Caco-2 (cell line): ENCODE results near the gene PRMT2. TPM values are rescaled to one million over a fixed set of nuclear protein-coding genes. Genes with fewer than 3 reads are reported as not detected.

Source experiments
- Bru-seq: library from RNA; stranded (reverse); fragments of 400-500 nt; gene quantifications from one replicate; lab custom pipeline; 2021; lab: Mats Ljungman, UMichigan
- BruChase-seq, 2 experiments: library from RNA; stranded (reverse); fragments of 400-500 nt; gene quantifications; one replicate each; lab custom pipeline; 2021; lab: Mats Ljungman, UMichigan
- BruUV-seq: library from RNA; stranded (reverse); fragments of 400-500 nt; replicated peaks from 2 replicates; lab custom pipeline; 2021; lab: Mats Ljungman, UMichigan
- CTCF ChIA-PET: fragments of 300-600 bp; sonication (Branson Sonifier 250); formaldehyde crosslinking; loops from one replicate; lab custom pipeline; 2022; ENCODE audit warnings: antibody characterized with exemption; lab: Charles Lee
- POLR2A ChIA-PET: fragments of 300-600 bp; sonication (Branson Sonifier 250); formaldehyde crosslinking; loops from one replicate; lab custom pipeline; 2022; ENCODE audit warnings: antibody characterized with exemption; lab: Charles Lee
- DNase-seq, 2 experiments: peaks; one replicate each; pipeline versions ENCODE4 v3.0.0 to v3.0.0-alpha.2; 2020 to 2022
- H3K27me3 ChIP-seq: replicated peaks from 2 replicates; pipeline ENCODE4 v1.6.0; 2011; ENCODE audit warnings: low read length; ENCODE audit not compliant: control insufficient read depth, insufficient read depth
- H3K36me3 ChIP-seq: 2 replicates; pipeline ENCODE4 v1.5.1; 2011; ENCODE audit warnings: low read length; ENCODE audit not compliant: control insufficient read depth, insufficient read depth
- H3K4me1 ChIP-seq: fragments of 250-450 bp; sonication (Bioruptor Pico); 2 replicates; pipeline ENCODE4 v1.5.1; 2020; ENCODE audit warnings: mild to moderate bottlenecking
- H3K4me3 ChIP-seq: 2 replicates; pipeline ENCODE4 v1.5.1; 2011; ENCODE audit warnings: low read depth, mild to moderate bottlenecking, control low read depth, low read length
- H3K9me3 ChIP-seq: fragments of 250-450 bp; sonication (Bioruptor Pico); 2 replicates; pipeline ENCODE4 v1.5.1; 2020; ENCODE audit warnings: mild to moderate bottlenecking, moderate library complexity
- H3K27ac Mint-ChIP-seq: one replicate; pipeline ENCODE4 v1.8.0; 2022; ENCODE audit warnings: mixed read lengths; ENCODE audit not compliant: unreplicated experiment
- H3K27me3 Mint-ChIP-seq: one replicate; pipeline ENCODE4 v1.8.0; 2022; ENCODE audit warnings: mixed read lengths; ENCODE audit not compliant: insufficient read depth, unreplicated experiment
- H3K36me3 Mint-ChIP-seq: one replicate; pipeline ENCODE4 v1.8.0; 2022; ENCODE audit warnings: mild to moderate bottlenecking, mixed read lengths; ENCODE audit not compliant: insufficient read depth, unreplicated experiment
- H3K4me1 Mint-ChIP-seq: one replicate; pipeline ENCODE4 v1.8.0; 2022; ENCODE audit warnings: low read depth, mixed read lengths; ENCODE audit not compliant: unreplicated experiment
- H3K4me3 Mint-ChIP-seq: one replicate; pipeline ENCODE4 v1.8.0; 2022; ENCODE audit warnings: mild to moderate bottlenecking, moderate library complexity, mixed read lengths; ENCODE audit not compliant: unreplicated experiment
- H3K9me3 Mint-ChIP-seq: one replicate; pipeline ENCODE4 v1.8.0; 2022; ENCODE audit warnings: mixed read lengths; ENCODE audit not compliant: unreplicated experiment
- intact Hi-C: fragments of 100-400 bp; cut with micrococcal nuclease; formaldehyde crosslinking; loops from one replicate; pipeline ENCODE4 v1.10.0; 2022; ENCODE audit not compliant: unreplicated experiment
- long read RNA-seq: library from polyadenylated mRNA; stranded (forward); transcript quantifications from one replicate; pipeline ENCODE4 v2.0.0, GENCODE V29; 2022
- total RNA-seq: library from RNA; stranded (reverse); gene quantifications from 2 replicates; pipeline ENCODE4 v1.2.3, GENCODE V29; 2022
- TF ChIP-seq, protein P1 (sequence below), 2 experiments: fragments of 200-600 bp in 1 of 2; IDR thresholded peaks; 1 replicate in 1 of 2; 2 replicates in 1 of 2; pipeline versions ENCODE4 v1.5.1 to v1.8.0; 2011 to 2022; ENCODE audit warnings: antibody characterized with exemption in 1 of 2, control low read depth in 1 of 2, inconsistent platforms in 1 of 2, low read depth in 1 of 2, low read length in 1 of 2, mild to moderate bottlenecking in 1 of 2, moderate library complexity in 1 of 2; ENCODE audit not compliant: insufficient read depth in 1 of 2, severe bottlenecking in 1 of 2, unreplicated experiment in 1 of 2

The PRMT2 gene
- total RNA-seq (56.2 and 60.6 TPM in 2 replicates), Bru-seq, nascent RNA (percentile 75 among the genes with signal in this experiment), BruChase-seq, experiment 1, labeled RNA remaining after a 2-hour chase (percentile 83 among the genes with signal in this experiment), BruChase-seq, experiment 2, labeled RNA remaining after a 6-hour chase (percentile 80 among the genes with signal in this experiment)
- long read RNA-seq, transcript PRMT2-206 (11 exons, 2,131 nt): minor isoform, 33 of 211 reads
- long read RNA-seq, transcript PRMT2-203 (12 exons, 2,688 nt): minor isoform, 13 of 211 reads
- long read RNA-seq, transcript PRMT2-204 (6 exons, 954 nt): major isoform, 43 of 211 reads
- long read RNA-seq, partial matches to known transcripts: 68 of 211 reads
- long read RNA-seq, other reads (novel, unspliced or antisense): 49 of 211 reads

DNA sequence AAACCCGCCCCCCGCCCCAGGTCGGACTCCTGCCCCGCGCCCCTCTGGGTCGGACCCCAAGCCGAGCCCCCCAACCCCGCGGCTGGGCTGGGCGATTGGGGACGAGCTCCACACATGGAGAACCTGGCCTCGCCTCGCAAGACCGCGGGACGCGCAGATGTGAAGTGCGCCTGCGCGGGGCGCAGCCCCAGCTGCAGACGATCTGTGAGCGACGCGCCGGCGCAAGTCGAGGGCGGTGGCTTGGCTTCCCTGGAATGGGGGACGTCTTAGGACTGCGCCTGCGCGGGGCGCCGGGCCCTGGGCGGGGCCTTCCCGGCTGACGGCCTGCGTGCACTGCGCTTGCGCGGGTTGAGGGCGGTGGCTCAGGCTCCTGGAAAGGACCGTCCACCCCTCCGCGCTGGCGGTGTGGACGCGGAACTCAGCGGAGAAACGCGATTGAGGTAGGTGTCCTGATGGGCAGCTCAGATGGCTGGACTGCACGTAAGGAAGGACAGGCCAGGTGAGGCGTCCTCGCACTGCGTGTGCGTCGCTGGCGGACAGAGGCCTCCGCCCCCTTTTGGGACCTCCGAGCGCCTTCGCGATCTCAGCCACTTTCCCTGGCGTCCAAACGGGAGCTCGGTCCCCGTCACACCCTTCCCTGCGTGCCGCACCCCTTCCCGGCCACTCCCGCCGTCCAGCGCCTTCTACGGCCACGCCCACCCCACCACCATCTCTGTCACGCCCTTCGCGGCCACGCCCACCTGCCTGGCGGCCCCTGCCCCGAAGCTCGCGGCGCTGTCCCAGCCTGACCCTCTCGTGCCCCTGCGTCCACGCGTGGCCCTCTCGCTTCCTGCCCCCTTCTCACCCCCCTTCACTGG, at the start of gene PRMT2:
TSS of gene PRMT2 (plus strand) at position 351 of the 857 bp plus-strand sequence. CDS start 1,278 bp downstream, outside the sequence.
- H3K4me1 Mint-ChIP-seq: peaks cover 14% of the 10 kb centered on the region
- Histone ChIP-seq H3K36me3 (no peaks in the 10 kb centered on the region; the same call in 1 of the 2 replicates), H3K9me3 (no peaks in the 10 kb centered on the region), H3K4me1 (0 out of 2 replicates have a peak, but pooled peaks cover 5% of the 10 kb centered on the region), H3K4me3 (peak within 1 kb of the TSS; percentile 64), H3K27me3 (no peaks in the 10 kb centered on the region)
- peaks cover 36% of the 10 kb centered on the region for H3K36me3 Mint-ChIP-seq
- no TSS peak for BruUV-seq
- H3K27ac Mint-ChIP-seq: peak within 1 kb of the TSS; percentile 94
- CTCF ChIA-PET: interaction anchor here (0.6 to 1.6 kb wide), 3 partner anchors 155 to 1538 kb away, joined by 4 to 6 read pairs (median 4); no protein-coding TSS in a partner anchor
- peak within 1 kb of the TSS; percentile 99 for H3K4me3 Mint-ChIP-seq
- peaks cover 2% of the 10 kb centered on the region for H3K27me3 Mint-ChIP-seq
- DNase-seq: peak; percentile 97 to 98
- intact Hi-C loops: no loop called here
- TF ChIP-seq, protein P1, sequence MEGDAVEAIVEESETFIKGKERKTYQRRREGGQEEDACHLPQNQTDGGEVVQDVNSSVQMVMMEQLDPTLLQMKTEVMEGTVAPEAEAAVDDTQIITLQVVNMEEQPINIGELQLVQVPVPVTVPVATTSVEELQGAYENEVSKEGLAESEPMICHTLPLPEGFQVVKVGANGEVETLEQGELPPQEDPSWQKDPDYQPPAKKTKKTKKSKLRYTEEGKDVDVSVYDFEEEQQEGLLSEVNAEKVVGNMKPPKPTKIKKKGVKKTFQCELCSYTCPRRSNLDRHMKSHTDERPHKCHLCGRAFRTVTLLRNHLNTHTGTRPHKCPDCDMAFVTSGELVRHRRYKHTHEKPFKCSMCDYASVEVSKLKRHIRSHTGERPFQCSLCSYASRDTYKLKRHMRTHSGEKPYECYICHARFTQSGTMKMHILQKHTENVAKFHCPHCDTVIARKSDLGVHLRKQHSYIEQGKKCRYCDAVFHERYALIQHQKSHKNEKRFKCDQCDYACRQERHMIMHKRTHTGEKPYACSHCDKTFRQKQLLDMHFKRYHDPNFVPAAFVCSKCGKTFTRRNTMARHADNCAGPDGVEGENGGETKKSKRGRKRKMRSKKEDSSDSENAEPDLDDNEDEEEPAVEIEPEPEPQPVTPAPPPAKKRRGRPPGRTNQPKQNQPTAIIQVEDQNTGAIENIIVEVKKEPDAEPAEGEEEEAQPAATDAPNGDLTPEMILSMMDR (IDR thresholded peaks at IDR 0.05; ENCODE audit: insufficient read depth in 1 of 2, low read depth in 1 of 2, low read length in 1 of 2, severe bottlenecking in 1 of 2, unreplicated experiment in 1 of 2): no peak
- H3K9me3 Mint-ChIP-seq: no peaks in the 10 kb centered on the region
- POLR2A ChIA-PET: interaction anchor here (0.7 to 1.2 kb wide), 5 partner anchors 8 to 527 kb away, joined by 3 to 7 read pairs (median 4); no protein-coding TSS in a partner anchor

DNA sequence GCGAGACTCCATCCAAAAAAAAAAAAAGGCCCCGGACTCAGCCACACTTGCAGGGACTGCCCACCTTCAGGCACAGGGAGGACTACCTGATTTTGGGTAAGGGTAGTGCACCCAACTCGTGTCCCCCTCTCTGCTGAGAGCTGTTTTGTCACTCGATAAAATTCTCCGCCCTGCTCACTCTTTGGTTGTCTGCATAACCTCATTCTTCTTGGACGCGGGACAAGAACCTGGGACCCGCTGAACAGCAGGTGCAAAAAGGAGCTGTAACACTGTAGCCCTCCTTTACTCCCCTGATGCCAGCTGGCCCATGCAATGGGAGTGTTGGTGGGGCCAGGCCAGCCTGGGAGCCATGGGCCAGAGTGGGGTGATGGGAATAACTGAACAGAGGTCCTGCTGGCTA, 41.2 kb upstream of the PRMT2 start:
- no peak for DNase-seq
- H3K36me3 ChIP-seq: no peaks in the 10 kb centered on the region
- Mint-ChIP-seq H3K27ac (no peak overlapping the region), H3K9me3 (peaks cover 40% of the 10 kb centered on the region), H3K4me3 (no peak overlapping the region), H3K4me1 (no peaks in the 10 kb centered on the region), H3K36me3 (no peaks in the 10 kb centered on the region), H3K27me3 (no peaks in the 10 kb centered on the region)
- no peak overlapping the region for H3K4me3 ChIP-seq
- H3K27me3 ChIP-seq: no peaks in the 10 kb centered on the region
- ChIA-PET POLR2A (no interaction called here), CTCF (no interaction called here)
- TF ChIP-seq, protein P1 (IDR thresholded peaks at IDR 0.05; ENCODE audit: insufficient read depth in 1 of 2, low read depth in 1 of 2, low read length in 1 of 2, severe bottlenecking in 1 of 2, unreplicated experiment in 1 of 2): no peak
- no peaks in the 10 kb centered on the region; the same call in 1 of the 2 replicates for H3K4me1 ChIP-seq
- BruUV-seq: no TSS peak
- intact Hi-C loops: no loop called here
- peaks cover 10% of the 10 kb centered on the region for H3K9me3 ChIP-seq

DNA sequence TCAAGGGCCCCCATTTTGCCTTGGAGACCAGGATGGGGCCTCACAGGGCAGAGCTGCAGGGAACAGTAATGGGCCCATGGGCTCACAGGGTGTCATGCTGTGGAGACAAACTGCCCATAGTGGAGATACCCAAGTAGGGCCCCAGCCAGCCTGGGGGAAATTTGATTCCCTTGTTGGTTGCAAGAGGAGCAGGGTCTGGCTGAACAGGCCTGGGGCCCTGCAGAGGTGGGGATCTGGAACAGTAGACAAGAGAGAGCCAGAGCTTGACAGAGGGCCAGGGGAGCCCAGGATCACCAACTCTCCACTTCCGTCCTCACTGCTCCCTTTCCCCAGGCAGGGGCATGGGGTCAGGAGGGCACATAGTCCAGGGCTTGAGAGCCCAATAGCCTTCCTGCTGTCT, 39.3 kb upstream of the PRMT2 start:
- no peaks in the 10 kb centered on the region for H3K36me3 ChIP-seq
- no peak for DNase-seq
- no peaks in the 10 kb centered on the region; the same call in 1 of the 2 replicates for H3K4me1 ChIP-seq
- no peaks in the 10 kb centered on the region for H3K36me3 Mint-ChIP-seq
- no TSS peak for BruUV-seq
- H3K27me3 Mint-ChIP-seq: no peaks in the 10 kb centered on the region
- POLR2A ChIA-PET: no interaction called here
- H3K4me1 Mint-ChIP-seq: no peaks in the 10 kb centered on the region
- peaks cover 22% of the 10 kb centered on the region for H3K9me3 Mint-ChIP-seq
- intact Hi-C loops: no loop called here
- H3K9me3 ChIP-seq: peaks cover 10% of the 10 kb centered on the region
- no peaks in the 10 kb centered on the region for H3K27me3 ChIP-seq
- TF ChIP-seq, protein P1 (IDR thresholded peaks at IDR 0.05; ENCODE audit: insufficient read depth in 1 of 2, low read depth in 1 of 2, low read length in 1 of 2, severe bottlenecking in 1 of 2, unreplicated experiment in 1 of 2): no peak
- no peak overlapping the region for H3K4me3 ChIP-seq
- no peak overlapping the region for H3K4me3 Mint-ChIP-seq
- CTCF ChIA-PET: no interaction called here
- no peak overlapping the region for H3K27ac Mint-ChIP-seq
